ENCODE measurements around the gene PET117.

GRCh38 chr20:18092890-18093289 is 44.8 kb upstream of the PET117 start:
- TF ChIP-seq, protein P1, sequence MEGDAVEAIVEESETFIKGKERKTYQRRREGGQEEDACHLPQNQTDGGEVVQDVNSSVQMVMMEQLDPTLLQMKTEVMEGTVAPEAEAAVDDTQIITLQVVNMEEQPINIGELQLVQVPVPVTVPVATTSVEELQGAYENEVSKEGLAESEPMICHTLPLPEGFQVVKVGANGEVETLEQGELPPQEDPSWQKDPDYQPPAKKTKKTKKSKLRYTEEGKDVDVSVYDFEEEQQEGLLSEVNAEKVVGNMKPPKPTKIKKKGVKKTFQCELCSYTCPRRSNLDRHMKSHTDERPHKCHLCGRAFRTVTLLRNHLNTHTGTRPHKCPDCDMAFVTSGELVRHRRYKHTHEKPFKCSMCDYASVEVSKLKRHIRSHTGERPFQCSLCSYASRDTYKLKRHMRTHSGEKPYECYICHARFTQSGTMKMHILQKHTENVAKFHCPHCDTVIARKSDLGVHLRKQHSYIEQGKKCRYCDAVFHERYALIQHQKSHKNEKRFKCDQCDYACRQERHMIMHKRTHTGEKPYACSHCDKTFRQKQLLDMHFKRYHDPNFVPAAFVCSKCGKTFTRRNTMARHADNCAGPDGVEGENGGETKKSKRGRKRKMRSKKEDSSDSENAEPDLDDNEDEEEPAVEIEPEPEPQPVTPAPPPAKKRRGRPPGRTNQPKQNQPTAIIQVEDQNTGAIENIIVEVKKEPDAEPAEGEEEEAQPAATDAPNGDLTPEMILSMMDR (IDR thresholded peaks at IDR 0.05; ENCODE audit: low read depth, low read length, missing input control): no peak
- no peak for TF ChIP-seq GABPA (IDR thresholded peaks at IDR 0.05 in 1 of 2, conservative IDR thresholded peaks at IDR 0.05 in 1 of 2)

All from liver (tissue), 3 donors.